Thyroid gland (tissue), 4 donors: ENCODE data around the gene ARHGAP22.

Experiments used
- CTCF ChIP-seq, 6 experiments: fragments of 200-600 bp in 3 of 6; fragments of 450-650 bp in 3 of 6; sonication (generic) in 3 of 6; IDR thresholded peaks; one replicate each; pipeline ENCODE4 v1.5.1; 2016 to 2019; ENCODE audit warnings: antibody characterized with exemption in 6 of 6, mild to moderate bottlenecking in 2 of 6, inconsistent platforms in 1 of 6, moderate library complexity in 1 of 6
- POLR2A ChIP-seq, 2 donors: fragments of 450-650 bp; IDR thresholded peaks; one replicate each; pipeline ENCODE4 v1.6.1; 2017; ENCODE audit warnings: antibody characterized with exemption in 2 of 2, mild to moderate bottlenecking in 2 of 2, moderate library complexity in 1 of 2

- TF ChIP-seq CTCF (IDR thresholded peaks at IDR 0.05) (no peak), POLR2A (IDR thresholded peaks at IDR 0.05) (no peak)
These were observed 28.4 kb downstream of the ARHGAP22 start for GRCh38 chr10:48576501-48576900.
